ENCODE data around the gene RPL22.

DNA sequence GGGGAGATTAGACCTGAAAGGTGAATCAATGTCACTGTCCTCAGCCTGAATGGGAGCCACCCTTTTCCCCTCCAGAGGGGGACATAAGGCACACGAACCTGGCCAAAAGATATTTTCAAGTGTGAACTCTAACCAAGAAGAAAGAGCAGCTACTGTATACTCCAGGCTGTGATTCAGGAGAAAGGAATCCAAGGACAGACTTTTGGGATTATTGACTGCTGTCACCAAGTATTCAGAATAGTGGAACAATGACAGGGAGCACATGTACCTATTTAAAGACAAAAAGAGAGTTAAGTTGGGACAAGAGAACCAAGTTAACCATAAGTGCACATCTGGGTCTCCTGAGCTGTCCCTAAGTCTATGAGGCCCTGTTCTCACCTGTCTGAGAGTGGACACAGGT lies 34.0 kb upstream of the RPL22 start:
- TF ChIP-seq SIN3A (IDR thresholded peaks at IDR 0.05; ENCODE audit: borderline replicate concordance, insufficient read depth, low read length) (no peak), TAF1 (IDR thresholded peaks at IDR 0.05; ENCODE audit: borderline replicate concordance, insufficient read depth, low read length) (no peak), POLR2AphosphoS5 (IDR thresholded peaks at IDR 0.05; ENCODE audit: low read depth, low read length) (no peak), FOXP2 (optimal IDR thresholded peaks at IDR 0.05; ENCODE audit: borderline replicate concordance, extremely low read depth, extremely low read length, insufficient read depth) (no peak)
- TF ChIP-seq, protein P1, sequence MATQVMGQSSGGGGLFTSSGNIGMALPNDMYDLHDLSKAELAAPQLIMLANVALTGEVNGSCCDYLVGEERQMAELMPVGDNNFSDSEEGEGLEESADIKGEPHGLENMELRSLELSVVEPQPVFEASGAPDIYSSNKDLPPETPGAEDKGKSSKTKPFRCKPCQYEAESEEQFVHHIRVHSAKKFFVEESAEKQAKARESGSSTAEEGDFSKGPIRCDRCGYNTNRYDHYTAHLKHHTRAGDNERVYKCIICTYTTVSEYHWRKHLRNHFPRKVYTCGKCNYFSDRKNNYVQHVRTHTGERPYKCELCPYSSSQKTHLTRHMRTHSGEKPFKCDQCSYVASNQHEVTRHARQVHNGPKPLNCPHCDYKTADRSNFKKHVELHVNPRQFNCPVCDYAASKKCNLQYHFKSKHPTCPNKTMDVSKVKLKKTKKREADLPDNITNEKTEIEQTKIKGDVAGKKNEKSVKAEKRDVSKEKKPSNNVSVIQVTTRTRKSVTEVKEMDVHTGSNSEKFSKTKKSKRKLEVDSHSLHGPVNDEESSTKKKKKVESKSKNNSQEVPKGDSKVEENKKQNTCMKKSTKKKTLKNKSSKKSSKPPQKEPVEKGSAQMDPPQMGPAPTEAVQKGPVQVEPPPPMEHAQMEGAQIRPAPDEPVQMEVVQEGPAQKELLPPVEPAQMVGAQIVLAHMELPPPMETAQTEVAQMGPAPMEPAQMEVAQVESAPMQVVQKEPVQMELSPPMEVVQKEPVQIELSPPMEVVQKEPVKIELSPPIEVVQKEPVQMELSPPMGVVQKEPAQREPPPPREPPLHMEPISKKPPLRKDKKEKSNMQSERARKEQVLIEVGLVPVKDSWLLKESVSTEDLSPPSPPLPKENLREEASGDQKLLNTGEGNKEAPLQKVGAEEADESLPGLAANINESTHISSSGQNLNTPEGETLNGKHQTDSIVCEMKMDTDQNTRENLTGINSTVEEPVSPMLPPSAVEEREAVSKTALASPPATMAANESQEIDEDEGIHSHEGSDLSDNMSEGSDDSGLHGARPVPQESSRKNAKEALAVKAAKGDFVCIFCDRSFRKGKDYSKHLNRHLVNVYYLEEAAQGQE (IDR thresholded peaks at IDR 0.05; ENCODE audit: insufficient read depth in 1 of 2, low read depth in 2 of 2, low read length in 2 of 2), result no peak

Measured in PFSK-1 (cell line).